PFSK-1 (cell line): ENCODE results near the gene SPACA6.

Experiments used
- POLR2AphosphoS5 ChIP-seq: IDR thresholded peaks from 2 replicates; pipeline ENCODE4 v1.6.1; 2012; ENCODE audit warnings: low read depth, mild to moderate bottlenecking, control low read depth, low read length, moderate library complexity
- SIN3A ChIP-seq: IDR thresholded peaks from 2 replicates; pipeline ENCODE4 v1.6.1; 2012; ENCODE audit warnings: mild to moderate bottlenecking, low read length, moderate library complexity, borderline replicate concordance; ENCODE audit not compliant: insufficient read depth
- TAF1 ChIP-seq: IDR thresholded peaks from 2 replicates; pipeline ENCODE4 v1.6.1; 2012; ENCODE audit warnings: low read length, control low read depth, borderline replicate concordance; ENCODE audit not compliant: insufficient read depth

DNA sequence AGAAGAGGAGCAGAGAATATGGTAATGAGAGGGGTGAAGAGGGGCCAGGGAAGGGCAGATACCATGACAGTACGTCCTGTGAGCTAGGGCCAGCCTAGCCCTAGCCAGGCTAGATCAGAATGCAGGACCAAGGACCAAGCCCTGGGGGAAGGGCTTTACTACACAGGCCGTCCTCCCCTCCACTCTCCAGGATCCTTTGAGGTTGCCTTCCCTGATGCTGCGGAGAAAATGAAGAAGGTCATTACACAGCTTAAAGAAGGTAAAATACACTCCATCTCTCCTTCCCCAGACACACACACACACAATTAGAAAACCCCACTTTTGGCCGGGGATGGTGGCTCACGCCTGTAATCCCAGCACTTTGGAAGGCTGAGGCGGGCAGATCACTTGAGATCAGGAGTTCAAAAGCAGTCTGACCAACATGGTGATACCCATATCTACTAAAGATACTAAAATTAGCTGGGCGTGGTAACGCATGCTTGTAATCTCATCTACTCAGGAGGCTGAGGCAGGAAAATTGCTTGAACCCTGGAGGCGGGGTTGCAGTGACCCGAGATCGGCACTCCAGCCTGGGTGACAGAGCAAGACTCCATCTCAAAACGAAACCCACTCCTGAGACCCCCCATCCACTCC, 8.5 kb downstream of the SPACA6 start:
- TF ChIP-seq SIN3A (no peak), POLR2AphosphoS5 (no peak; the same call in 1 of the 2 replicates), TAF1 (no peak)
